Astrocyte of the spinal cord (primary cell): Measurements from ENCODE around the gene CHIT1.

Source experiments
- DNase-seq: peaks from one replicate; pipeline ENCODE4 v3.0.0; 2011; ENCODE audit warnings: low read depth, low spot score
- H3K4me3 ChIP-seq: 2 replicates; pipeline ENCODE4 v1.5.1; 2011; ENCODE audit warnings: low read depth, mild to moderate bottlenecking, low read length, moderate library complexity
- in situ Hi-C: cut with HindIII; loops from 2 replicates; pipeline ENCODE4 v1.10.0; 2017; ENCODE audit warnings: low sequenced_read_pairs
- TF ChIP-seq, protein P1 (sequence below): IDR thresholded peaks from 2 replicates; pipeline ENCODE4 v1.5.1; 2012; ENCODE audit warnings: low read depth, mild to moderate bottlenecking, low read length, inconsistent platforms

The CHIT1 gene

DNA sequence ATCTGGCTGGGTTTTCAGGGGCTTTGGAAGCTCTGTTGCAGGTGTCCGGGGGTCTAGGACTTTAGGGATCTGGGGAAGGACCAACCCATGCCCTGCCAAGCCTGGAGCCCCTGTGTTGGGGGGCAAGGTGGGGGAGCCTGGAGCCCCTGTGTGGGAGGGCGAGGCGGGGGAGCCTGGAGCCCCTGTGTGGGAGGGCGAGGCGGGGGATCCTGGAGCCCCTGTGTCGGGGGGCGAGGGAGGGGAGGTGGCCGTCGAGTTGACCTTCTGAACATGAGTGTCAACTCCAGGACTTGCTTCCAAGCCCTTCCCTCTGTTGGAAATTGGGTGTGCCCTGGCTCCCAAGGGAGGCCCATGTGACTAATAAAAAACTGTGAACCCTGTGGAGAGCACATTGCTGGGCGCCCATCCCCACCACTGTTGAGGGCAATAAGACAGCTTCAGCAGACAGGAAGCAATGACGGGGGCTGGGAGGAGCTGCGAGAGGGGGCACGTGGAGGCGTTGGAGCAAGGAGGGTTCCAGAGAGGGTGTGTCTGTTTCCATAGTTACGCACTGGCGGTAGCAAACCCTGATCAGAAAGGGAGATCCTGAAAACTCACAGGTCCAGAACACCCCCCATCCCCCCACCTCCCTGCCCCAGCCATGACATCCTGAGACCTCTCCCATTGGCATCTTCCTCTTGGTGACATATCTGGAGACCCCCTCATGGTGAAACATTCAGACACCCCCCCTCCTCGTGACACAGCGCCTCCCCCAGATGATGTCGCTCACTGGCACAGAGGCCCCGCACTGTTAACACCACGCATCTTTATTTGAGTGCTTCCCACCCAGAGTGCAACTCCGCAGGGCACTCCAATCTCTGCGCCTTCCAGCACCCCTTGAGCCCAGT is 62.2 kb downstream of the CHIT1 start:
- in situ Hi-C loops = no loop called here
- no peak for DNase-seq
- H3K4me3 ChIP-seq = no peak overlapping the region
- TF ChIP-seq, protein P1, sequence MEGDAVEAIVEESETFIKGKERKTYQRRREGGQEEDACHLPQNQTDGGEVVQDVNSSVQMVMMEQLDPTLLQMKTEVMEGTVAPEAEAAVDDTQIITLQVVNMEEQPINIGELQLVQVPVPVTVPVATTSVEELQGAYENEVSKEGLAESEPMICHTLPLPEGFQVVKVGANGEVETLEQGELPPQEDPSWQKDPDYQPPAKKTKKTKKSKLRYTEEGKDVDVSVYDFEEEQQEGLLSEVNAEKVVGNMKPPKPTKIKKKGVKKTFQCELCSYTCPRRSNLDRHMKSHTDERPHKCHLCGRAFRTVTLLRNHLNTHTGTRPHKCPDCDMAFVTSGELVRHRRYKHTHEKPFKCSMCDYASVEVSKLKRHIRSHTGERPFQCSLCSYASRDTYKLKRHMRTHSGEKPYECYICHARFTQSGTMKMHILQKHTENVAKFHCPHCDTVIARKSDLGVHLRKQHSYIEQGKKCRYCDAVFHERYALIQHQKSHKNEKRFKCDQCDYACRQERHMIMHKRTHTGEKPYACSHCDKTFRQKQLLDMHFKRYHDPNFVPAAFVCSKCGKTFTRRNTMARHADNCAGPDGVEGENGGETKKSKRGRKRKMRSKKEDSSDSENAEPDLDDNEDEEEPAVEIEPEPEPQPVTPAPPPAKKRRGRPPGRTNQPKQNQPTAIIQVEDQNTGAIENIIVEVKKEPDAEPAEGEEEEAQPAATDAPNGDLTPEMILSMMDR = no peak

GRCh38 chr1:203166192-203166940 is 63.1 kb downstream of the CHIT1 start:
- in situ Hi-C loops = no loop called here
- no peak overlapping the region for H3K4me3 ChIP-seq
- no peak for DNase-seq
- TF ChIP-seq, protein P1 = no peak
